ENCODE results near the gene ASTN1. TPM values are rescaled to one million over a fixed set of nuclear protein-coding genes. Genes with fewer than 3 reads are reported as not detected.

ASTN1 gene
- not detected in 2 replicates for total RNA-seq (2014; rRNA removed)
- Bru-seq, nascent RNA: percentile 3 among the genes with signal in this experiment
- BruChase-seq, experiment 1, labeled RNA remaining after a 6-hour chase: percentile 2 among the genes with signal in this experiment
- percentile 4 among the genes with signal in this experiment for BruChase-seq, experiment 2, labeled RNA remaining after a 2-hour chase
- long read RNA-seq: 0 reads

- CTCF ChIA-PET: no interaction called here
- H2AFZ ChIP-seq (ENCODE audit: low read length): no peak within 1 kb of the TSS
- H3K9me2 ChIP-seq (replicated peaks; ENCODE audit: low read length): no peaks in the 10 kb centered on the region
- no peaks in the 10 kb centered on the region for H4K20me1 ChIP-seq (ENCODE audit: low read length)
- H3K79me2 ChIP-seq (ENCODE audit: low read length): no peaks in the 10 kb centered on the region
- TF ChIP-seq EZH2phosphoT487 (IDR thresholded peaks at IDR 0.05; ENCODE audit: borderline replicate concordance, low read length): no peak
- no peak for TF ChIP-seq CTCF (conservative IDR thresholded peaks at IDR 0.05; ENCODE audit: low read depth, low read length)
- no peak for TF ChIP-seq EZH2 (IDR thresholded peaks at IDR 0.05; ENCODE audit: low read length, unreplicated experiment)
- BruUV-seq (replicated peaks): no TSS peak
- H3K27me3 ChIP-seq (ENCODE audit: low read length): no peaks in the 10 kb centered on the region
- no peak within 1 kb of the TSS for H3K4me3 ChIP-seq (ENCODE audit: low read length)
- no peak within 1 kb of the TSS for H3K9ac ChIP-seq (ENCODE audit: low read length)
- intact Hi-C loops (cut with micrococcal nuclease): no loop called here
- H3K4me1 ChIP-seq (ENCODE audit: insufficient read depth, low read length): no peaks in the 10 kb centered on the region
- no peak within 1 kb of the TSS for H3K27ac ChIP-seq (ENCODE audit: low read length)
- POLR2A ChIA-PET (ENCODE audit: unreplicated experiment): no interaction called here
- ATAC-seq (no peak), DNase-seq (no peak)
- H3K9me3 ChIP-seq (ENCODE audit: low read length): no peaks in the 10 kb centered on the region
- H3F3A ChIP-seq (ENCODE audit: low read length, unreplicated experiment): no peaks in the 10 kb centered on the region
- H3K36me3 ChIP-seq (ENCODE audit: low read depth, low read length): no peaks in the 10 kb centered on the region
- no peak within 1 kb of the TSS for H3K4me2 ChIP-seq (ENCODE audit: low read length)
Measured at GRCh38 chr1:177164380-177165068, at the start of gene ASTN1. Gene ASTN1 (minus strand): TSS chr1:177164712. CDS start chr1:177164676, 36 bp downstream.

- no peak overlapping the region for H2AFZ ChIP-seq (ENCODE audit: low read length)
- ChIA-PET POLR2A (ENCODE audit: unreplicated experiment) (no interaction called here), CTCF (no interaction called here)
- DNase-seq: no peak
- no peaks in the 10 kb centered on the region for H4K20me1 ChIP-seq (ENCODE audit: low read length)
- H3K4me3 ChIP-seq (ENCODE audit: low read length): no peak overlapping the region
- BruUV-seq (replicated peaks): no TSS peak
- no peaks in the 10 kb centered on the region for H3K36me3 ChIP-seq (ENCODE audit: low read depth, low read length)
- no peak for TF ChIP-seq CTCF (conservative IDR thresholded peaks at IDR 0.05; ENCODE audit: low read depth, low read length)
- TF ChIP-seq EZH2 (IDR thresholded peaks at IDR 0.05; ENCODE audit: low read length, unreplicated experiment): no peak
- no peak for TF ChIP-seq EZH2phosphoT487 (IDR thresholded peaks at IDR 0.05; ENCODE audit: borderline replicate concordance, low read length)
- H3K4me1 ChIP-seq (ENCODE audit: insufficient read depth, low read length): peaks cover 23% of the 10 kb centered on the region
- no peak for ATAC-seq
- no peaks in the 10 kb centered on the region for H3K9me2 ChIP-seq (replicated peaks; ENCODE audit: low read length)
- no peak overlapping the region for H3K27ac ChIP-seq (ENCODE audit: low read length)
- H3K9ac ChIP-seq (ENCODE audit: low read length): no peak overlapping the region
- H3K4me2 ChIP-seq (ENCODE audit: low read length): no peak overlapping the region
- H3K79me2 ChIP-seq (ENCODE audit: low read length): no peaks in the 10 kb centered on the region
- no peaks in the 10 kb centered on the region for H3F3A ChIP-seq (ENCODE audit: low read length, unreplicated experiment)
- intact Hi-C loops (cut with micrococcal nuclease): no loop called here
- no peaks in the 10 kb centered on the region for H3K9me3 ChIP-seq (ENCODE audit: low read length)
- no peaks in the 10 kb centered on the region for H3K27me3 ChIP-seq (ENCODE audit: low read length)
Measured at GRCh38 chr1:177211231-177211630, 46.7 kb upstream of the ASTN1 start.

- Histone ChIP-seq H3K27me3 (ENCODE audit: low read length) (no peaks in the 10 kb centered on the region), H3K4me2 (ENCODE audit: low read length) (peak overlapping the region; percentile 44), H2AFZ (ENCODE audit: low read length) (peak overlapping the region; percentile 21; the same call in 1 of the 2 replicates), H3F3A (ENCODE audit: low read length, unreplicated experiment) (no peaks in the 10 kb centered on the region), H3K4me3 (ENCODE audit: low read length) (no peak overlapping the region), H3K9ac (ENCODE audit: low read length) (peak overlapping the region; percentile 55), H3K9me2 (replicated peaks; ENCODE audit: low read length) (no peaks in the 10 kb centered on the region), H3K4me1 (ENCODE audit: insufficient read depth, low read length) (peaks cover 23% of the 10 kb centered on the region), H4K20me1 (ENCODE audit: low read length) (no peaks in the 10 kb centered on the region), H3K36me3 (ENCODE audit: low read depth, low read length) (no peaks in the 10 kb centered on the region), H3K9me3 (ENCODE audit: low read length) (no peaks in the 10 kb centered on the region), H3K79me2 (ENCODE audit: low read length) (no peaks in the 10 kb centered on the region), H3K27ac (ENCODE audit: low read length) (peak overlapping the region; percentile 86)
- BruUV-seq (replicated peaks): no TSS peak
- ChIA-PET CTCF (no interaction called here), POLR2A (ENCODE audit: unreplicated experiment) (no interaction called here)
- ATAC-seq (no peak), DNase-seq (no peak)
- no peak for TF ChIP-seq EZH2phosphoT487 (IDR thresholded peaks at IDR 0.05; ENCODE audit: borderline replicate concordance, low read length)
- intact Hi-C loops (cut with micrococcal nuclease): no loop called here
Measured at GRCh38 chr1:177210071-177210470, 45.6 kb upstream of the ASTN1 start.
